HG03095 (cell line): ENCODE measurements around the gene PSMA2.

Experiments used
- ATAC-seq: cut with Tn5 transposase; IDR thresholded peaks from one replicate; pipeline ENCODE4 v1.9.1; 2021; ENCODE audit warnings: moderate library complexity; ENCODE audit not compliant: unreplicated experiment

PSMA2 gene

DNA sequence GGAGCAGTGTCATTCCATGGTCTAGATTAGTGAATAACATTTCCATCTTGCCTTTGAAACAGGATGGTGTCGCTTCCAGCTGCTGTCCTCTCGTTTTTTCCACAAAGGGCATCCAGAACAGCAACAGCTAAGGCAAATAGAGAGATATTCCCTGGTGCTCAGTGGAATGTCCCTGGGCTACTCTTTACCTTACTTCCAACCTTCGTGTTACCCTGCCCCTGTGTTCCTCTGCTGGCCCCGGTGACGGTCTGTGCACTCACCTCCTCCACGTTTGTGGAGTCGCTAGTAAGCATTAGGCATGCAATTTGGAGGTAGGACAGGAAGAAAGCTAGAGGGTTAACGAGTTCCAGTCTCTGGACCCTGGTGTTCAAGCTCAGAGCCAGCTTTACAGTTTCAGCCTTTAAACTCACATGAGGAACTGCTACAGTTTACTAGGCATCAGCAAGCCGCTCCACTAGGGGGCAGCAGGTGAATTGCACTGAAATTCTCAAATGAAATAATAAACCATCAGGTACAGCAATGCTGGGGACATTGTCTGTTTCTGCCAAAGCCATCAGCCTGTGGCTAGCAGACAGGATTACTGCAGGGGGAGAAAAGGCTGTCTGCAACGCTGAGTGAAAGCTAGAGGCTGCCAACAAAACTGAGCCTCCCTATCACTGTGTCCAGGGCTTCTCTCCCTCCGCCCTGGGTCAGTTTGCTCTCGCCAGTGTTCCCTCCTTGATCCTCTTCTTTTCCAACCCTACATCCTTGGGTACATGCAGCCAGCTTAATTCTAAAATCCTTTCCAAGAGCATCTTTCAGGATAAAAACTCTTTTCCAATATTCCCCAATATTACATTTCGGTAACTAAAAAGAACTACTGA, 9.2 kb upstream of the PSMA2 start:
- peak; percentile 45 for ATAC-seq

DNA sequence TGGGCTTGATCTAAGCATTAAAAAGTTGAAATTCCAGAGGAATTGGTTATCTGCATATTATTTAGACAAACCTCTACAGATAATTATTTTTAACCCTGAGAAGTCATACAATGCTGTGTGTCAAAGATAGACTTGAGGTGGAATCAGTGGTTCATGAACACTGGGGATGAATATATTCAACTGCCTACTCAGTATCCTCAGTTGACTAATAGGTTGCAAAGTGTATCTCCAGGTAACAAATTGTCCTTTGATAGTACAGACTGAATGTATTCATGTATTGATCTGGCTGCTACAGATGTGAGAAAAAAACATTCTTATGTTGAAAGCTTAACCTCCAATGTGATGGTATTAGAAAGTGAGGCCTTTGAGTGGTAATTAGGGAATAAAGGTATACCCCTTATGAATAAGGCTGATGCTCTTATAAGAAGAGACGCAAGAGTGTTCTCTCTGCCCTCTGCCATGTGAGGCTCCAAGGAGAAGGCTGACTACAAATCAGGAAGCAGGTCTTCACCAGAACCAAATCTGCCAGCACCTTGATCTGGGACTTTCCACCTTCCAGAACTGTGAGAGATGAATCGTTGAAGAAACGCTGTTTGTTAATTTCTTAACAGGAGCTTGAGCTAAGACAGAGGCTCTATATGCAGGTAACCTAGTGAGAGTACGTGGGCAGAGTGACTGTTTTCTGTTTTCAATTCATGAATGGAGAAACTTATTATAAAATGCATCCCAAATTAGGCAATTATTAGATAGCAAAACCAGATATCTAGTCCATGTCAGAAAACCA, 7.7 kb upstream of the PSMA2 start:
- no peak for ATAC-seq

DNA sequence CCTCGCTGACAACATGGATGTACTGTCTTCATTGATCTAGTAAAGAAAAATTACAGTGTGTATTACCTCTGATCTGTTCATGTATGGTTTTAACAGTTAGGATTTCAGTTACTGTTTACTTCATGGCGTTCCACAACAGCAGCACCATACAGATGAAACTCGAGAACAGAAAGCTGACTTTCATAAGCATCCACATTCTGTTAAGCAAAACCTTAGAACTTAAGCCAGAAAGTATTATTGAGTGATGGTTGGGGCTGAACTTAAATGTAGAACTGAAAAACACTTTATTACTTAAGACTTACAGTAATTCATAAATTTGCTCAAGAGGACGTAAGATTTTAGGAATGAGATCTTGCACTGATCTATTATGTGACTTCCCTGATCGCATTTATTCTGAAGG, 3.9 kb upstream of the PSMA2 start:
- ATAC-seq = no peak

DNA sequence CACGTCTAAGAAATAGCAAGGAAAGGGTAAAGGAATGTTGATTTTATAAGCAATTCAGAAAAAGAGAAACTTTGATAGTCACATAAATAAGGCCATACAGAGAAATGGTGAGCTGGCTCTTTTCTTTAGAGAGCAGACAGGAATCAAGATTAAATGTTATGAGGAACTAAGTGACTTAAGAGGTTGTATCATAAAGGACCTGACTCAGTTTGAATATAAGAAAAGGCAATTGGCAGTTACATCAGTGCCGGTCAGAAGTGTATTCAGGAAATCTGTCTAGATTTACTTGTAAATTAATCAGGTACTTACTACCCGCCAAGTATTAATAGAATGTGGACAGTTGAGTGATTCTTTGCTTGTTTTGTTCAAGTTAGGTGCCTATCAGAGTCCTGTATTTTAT, 2.3 kb upstream of the PSMA2 start:
- ATAC-seq = no peak

DNA sequence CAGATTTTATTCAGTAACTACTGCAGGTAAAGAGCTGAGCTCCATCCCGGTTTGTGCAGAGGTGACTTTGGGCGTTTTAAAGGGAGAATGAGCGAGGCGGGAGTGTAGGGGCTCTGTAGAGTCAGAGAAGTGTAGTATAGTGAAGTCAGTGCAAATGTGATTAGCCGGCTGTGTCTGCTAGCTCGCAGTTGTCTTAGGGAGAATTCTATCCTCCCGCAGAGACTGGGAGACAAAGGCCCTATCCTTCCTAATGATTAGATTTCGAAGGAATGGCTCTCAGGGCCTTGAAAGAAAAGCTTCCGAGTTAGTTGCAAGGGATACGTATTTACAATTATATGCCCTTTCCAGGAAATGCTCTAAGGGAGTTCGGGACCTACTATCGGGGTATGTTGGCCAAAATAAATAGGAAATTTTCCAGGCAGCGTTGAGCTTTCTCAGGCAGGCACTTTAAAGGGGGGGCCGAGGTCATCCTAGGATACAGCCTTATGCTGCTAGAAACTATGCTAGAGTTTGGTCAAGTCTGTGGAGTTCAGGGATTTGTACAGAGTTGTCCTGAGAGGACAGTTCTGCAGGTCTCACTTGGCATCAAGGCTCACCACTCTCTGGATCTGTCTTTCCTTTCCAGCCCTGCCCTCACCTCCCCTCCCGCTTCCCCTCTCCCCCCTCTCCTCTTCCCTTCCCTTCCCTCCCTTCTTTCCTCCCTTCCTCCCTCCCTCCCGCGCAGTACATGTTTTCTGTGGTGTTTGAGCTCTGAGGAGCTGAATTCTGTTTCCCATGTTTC, 1.0 kb upstream of the PSMA2 start:
- no peak for ATAC-seq

DNA sequence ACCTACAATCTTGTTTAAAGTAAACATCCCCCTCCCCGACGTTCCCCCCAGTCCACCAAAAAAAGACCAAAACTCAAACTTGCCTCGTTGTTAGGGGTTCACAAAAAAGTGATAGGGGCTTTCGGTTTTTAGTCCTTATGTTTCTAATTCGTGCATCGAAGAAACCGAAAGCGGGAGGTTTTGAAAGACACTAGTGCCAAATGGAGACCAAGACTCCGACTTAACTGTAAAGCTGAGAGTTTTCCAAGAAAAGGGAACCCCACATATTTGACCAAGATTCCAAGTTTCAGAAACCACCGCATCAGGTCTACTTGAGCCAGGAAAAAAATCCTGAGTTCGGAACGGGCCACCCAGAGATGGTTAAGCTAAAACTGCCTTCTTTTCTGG, 534 bp downstream of the PSMA2 start:
- no peak for ATAC-seq

DNA sequence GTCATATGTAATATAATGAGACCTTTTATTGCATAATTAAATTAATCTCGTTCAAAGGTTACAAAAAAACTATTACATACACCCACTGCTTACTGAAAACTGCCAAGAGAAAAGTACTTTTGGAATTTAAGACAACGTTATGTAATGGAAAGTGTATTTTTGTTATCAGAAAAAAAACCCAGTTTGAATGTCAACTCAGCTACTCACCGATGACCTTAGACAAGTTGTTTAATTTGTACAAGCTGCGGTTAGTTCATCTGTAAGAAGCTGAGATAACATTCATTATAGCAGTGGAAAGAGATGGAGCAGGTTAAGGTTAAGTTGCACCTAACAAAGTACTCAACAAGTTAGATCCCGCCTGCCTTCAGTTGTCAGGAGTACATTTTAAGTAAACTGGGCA, 1.1 kb downstream of the PSMA2 start:
- ATAC-seq = no peak

DNA sequence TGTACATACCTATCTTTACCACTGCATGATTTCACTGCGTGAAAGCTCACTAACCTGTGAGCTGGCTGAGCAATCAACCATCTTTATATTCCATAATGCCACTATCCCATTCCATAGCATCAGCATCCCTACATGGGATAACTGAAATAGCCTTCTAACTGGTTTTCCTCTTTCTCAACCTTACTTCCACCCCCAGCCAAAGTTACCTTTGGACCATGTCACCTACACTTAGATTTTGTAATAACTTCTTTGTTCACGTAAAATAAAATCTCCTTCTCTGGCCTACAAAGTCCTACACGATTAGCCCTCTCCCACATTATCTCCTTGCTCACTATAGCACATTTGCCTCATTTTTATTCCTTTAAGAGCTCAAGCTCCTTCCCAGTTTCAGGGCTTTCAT, 2.5 kb downstream of the PSMA2 start:
- ATAC-seq = no peak

DNA sequence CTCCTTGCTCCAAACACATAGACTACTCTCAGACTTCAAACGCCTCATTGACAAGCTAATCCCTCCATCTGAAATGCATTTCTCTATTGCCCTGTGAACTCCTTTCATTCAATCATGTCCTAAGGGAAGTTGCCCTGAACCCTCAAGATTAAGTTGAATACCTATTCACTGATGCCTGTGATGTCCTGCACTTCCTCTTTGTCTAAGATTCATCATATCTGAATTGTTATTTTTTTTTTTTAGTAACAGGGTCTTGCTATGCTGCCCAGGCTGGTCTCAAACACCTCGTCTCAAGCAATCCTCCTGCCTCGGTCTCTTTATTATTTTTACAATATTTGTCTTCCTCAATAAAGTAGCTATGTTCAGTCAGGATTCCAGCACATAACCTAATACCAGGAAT, 3.2 kb downstream of the PSMA2 start:
- ATAC-seq = no peak

DNA sequence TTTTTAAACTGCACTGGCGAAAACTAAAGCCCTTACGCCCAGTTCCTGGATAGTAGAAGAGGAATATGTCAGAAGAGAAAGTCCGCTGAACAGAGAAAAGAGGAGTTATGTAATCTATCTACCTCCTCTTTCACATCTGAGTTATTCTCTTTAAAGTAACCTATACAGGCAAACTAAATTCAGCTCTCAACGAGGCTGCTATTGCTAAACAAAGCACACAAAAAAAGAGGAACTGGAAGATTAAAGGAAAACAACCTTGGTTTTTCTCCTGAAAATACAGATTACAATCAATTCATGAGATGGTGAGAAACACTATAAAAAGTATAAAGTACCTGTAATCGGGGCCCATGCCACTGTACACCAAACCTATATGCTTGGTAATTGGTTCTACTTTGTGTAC, 5.8 kb downstream of the PSMA2 start:
- no peak for ATAC-seq

DNA sequence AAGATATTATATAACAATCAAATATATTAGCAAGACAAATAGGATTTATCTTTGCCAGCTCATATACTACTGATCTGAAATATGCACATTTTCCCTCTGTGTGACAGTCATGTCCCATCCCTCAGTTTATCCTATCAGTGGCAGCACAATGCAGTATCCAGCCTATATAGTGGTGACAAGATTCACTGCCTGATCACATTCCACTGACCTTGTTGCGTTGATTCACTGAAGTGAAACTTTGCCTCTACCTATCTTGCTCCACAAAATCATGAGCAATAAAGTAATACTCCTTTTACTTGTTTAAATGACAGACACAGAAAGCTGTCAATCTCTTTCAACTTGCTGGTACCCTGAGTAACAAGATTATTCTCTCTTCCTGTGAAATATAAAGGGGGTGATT, 6.3 kb downstream of the PSMA2 start:
- no peak for ATAC-seq

DNA sequence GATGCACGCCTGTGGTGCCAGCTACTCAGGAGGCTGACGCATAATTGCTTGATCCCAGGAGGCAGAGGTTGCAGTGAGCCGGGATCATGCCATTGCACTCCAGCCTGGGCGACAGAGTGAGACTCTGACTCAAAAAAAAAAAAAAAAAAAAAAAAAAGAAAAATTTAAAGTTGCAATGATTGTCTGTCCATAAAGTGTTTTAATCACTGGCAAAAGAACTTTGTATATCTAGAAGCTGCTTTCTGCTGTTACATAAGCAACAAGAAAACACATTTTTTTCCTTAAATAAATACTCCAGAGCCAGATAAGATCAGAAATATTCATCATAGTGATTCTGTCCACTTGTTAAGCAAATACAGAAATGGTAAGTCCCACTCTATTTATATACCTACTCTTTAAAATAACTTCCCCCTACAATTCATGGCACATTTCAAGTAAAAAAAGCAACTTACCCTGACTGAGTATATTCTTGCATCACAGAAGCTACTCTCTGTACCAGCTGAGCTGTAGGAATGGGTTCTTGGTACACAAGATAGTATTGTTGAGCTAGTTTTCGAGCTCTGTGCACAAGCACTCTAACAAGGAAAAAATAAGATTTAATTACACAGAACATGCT, 7.6 kb downstream of the PSMA2 start:
- no peak for ATAC-seq

DNA sequence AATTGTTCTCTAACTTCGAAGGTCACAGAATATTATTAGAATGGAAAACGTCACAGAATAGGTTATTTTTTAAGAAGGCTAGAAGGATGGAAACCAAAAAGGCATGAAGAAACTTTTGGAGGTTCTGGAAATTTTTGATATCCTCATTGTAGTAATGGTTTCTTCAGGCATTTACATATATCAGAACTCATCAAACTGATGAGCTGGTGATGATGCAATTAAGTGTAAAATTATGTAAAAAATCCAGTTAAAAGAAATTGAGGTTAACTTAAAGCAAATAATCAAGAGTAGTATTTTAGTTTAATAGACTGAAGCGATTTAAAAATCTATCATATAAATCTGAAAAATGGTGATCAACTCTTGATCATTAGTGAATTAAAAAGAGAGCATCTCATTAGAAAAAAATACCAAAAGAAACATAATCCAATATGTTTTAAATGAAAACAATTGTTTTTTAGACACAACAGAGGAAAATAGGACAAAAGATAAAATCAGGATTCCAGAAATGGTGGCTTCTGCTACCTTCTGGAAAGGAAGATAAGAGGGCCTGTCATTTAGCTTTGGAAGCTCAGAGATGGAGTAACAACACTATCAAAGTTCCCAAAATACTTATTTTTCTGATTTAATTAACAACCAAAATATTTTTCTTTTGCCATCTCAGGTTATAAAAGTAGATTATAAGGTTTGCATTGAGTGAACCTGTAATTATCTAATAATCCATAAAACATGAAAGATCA, 9.8 kb downstream of the PSMA2 start:
- ATAC-seq = no peak

DNA sequence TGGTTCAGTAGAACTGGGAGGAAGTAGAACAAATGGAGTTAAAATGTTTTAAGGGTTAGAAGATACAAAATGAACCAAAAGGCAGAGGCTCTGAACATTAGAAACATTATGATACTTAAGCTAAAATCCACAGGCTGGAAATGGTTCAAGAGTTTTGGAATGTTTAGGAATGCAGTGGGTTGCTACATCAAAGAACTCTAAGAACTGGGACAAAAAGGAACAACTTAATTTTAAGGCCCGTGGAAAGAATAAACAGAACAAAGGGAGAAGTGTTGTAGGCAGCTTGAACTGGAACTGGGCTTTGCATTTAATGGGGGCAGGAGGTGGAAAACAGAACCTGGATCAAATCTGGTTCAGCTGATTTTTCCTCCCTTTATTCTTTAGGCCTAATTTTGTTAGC, 16.6 kb downstream of the PSMA2 start:
- ATAC-seq = no peak

DNA sequence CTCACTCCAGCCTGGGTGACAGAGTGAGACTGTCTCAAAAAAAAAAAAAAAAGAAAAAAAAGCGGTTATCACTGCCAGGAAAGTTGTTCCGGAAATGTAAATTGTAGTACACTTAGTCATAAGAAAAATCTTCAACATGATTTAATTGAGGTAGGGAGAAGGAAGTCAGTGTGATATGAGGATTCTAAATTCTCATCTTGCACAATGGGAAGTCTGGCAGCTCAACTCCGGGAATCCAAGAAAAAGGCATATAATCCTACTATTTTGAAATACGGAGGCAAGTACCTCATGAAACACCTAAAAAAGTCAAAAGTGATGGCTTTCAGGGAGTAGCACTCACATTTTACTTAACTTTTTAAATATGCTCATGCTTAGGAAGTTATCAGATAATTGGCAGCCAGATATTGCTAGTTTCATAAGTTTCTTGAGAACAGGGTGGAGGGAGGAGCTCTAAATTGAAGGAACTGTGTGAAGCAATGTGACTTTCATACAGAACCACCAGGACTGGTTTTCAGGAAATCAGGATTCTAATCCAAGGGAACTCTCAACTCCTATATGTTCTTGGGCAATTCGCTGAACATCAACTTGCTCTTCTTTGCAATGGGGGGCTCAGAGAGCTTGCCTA, 17.4 kb downstream of the PSMA2 start:
- ATAC-seq = no peak

DNA sequence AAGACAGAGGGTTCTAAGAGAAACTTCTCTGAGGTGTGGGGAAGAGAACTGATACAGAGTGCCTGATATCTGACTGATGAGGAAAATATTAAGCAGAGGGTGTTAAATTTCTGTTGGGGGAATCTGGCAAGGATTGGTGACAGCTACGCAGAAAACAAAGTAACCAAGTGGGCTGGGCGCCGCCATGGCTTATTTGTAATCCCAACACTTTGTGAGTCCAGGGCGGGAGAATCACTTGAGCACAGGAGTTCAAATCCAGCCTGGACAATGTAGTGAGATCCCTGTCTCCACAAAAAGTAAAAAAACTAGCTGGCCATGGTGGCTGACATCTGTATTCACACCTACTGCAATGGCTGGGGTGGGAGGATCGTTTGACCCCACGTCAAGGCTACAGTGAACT, 18.0 kb downstream of the PSMA2 start:
- ATAC-seq = no peak

DNA sequence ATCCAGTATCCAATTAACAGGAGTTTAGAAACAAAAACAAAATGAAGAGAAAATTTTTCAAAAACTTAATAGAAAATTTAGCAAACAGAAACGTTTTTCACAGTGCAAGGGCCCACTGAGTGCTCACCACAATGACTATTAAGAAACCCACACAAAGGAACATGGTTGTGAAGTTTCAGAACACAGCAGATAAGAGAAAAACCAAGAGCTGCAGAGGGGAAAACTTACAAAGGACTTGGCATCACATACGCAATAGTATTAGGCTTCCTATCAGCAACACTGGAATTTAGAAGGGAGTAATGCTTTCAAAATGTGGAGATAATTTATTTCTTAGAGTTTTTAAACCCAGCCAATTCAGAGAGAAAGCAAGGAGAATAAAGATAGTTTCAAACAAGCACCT, 18.4 kb downstream of the PSMA2 start:
- no peak for ATAC-seq

DNA sequence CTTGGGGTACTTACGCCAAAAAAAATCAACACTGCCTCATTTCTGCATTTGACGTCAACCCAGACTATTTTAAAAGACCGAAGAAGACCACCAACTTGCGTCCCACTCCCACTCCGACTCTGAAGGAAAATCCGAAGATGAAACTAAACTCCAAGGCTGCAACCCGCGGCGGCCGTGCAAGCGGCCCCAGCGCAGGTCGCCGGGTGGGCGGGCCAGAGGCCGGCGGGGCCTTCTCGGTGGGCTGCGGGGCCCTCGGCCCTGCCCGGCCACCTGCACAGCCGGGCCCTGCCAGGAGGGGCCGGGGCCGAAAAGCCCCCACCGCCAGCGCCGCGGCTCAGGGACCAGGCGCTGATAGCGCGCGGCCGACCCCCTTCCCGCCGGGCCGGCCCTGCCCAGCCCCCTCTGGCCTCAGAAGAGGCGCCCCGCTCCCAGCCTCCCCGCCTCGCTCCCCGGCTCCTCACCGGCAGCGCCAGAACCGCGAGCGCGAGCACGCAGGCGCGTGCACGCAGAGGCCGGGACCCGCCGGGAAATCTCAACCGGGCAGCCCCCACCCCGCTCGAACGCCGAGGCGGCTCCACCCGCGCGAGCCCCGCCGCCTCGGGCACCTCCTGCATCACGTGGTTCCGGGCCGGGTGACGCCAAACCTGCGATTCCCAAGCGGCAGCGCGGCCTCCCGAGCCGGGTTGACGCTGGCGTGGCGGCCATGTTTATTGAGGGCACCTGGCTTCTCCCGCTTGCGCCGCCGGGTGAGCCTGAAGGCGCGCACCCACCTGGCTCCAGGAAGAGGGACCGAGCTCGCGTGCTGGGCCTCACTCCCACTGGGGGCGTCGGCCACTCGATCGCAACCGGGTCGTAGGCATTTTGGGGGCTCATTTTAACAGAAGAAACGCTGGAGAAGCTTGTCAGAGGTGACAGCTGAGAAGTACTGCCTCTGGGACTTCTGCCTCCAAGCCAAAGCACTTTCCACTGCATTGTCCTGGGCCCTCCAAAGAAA, 20.2 kb downstream of the PSMA2 start, which contains the start of gene C7orf25:
Gene C7orf25 (minus strand): TSS at position 617 of the 994 bp plus-strand sequence. CDS start 1,170 bp downstream, outside the sequence.
- ATAC-seq = peak; percentile 87

DNA sequence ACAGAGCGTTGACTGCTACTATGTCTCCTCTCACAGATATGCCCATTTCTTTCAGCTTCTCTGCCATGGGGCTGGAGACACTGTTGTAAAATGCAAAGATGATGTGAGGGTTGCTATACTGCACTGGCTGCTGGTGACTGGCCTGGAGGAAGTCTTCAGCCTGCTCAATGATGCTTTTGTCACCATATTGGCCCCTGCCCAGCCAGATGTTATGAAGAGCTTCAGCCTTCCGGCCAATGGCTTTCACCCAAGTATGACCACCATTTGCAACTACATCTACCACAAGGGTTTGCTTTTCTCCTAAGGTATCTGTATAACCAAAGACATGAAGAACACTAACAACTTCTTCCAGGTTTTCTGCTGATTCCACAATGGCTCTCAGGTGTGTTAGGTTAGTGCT, 21.7 kb downstream of the PSMA2 start:
- ATAC-seq = no peak
